Mucosa of descending colon (tissue), 3 donors: ENCODE results near the gene NOL7. TPM values are rescaled to one million over a fixed set of nuclear protein-coding genes. Genes with fewer than 3 reads are reported as not detected.

ENCODE experiments used
- ATAC-seq: fragments of 200-7000 bp; cut with Tn5 transposase; one replicate; pipeline ENCODE4 v1.9.1; 2020; ENCODE audit warnings: mild to moderate bottlenecking, moderate library complexity
- DNase-seq, 3 donors: peaks; one replicate each; pipeline ENCODE4 v3.0.0-alpha.2; 2020
- H3K36me3 ChIP-seq: fragments of 200-600 bp; one replicate; pipeline ENCODE4 v1.8.0; 2021; ENCODE audit warnings: low read depth, mild to moderate bottlenecking
- H3K4me1 ChIP-seq: fragments of 200-600 bp; one replicate; pipeline ENCODE4 v1.8.0; 2021; ENCODE audit warnings: low read depth, mild to moderate bottlenecking
- H3K4me3 ChIP-seq: fragments of 200-600 bp; one replicate; pipeline ENCODE4 v1.8.0; 2021; ENCODE audit warnings: mild to moderate bottlenecking
- H3K9me3 ChIP-seq: fragments of 200-600 bp; one replicate; pipeline ENCODE4 v1.8.0; 2021; ENCODE audit warnings: mild to moderate bottlenecking
- CTCF ChIP-seq: fragments of 200-600 bp; IDR thresholded peaks from one replicate; pipeline ENCODE4 v1.8.0; 2022; ENCODE audit warnings: antibody characterized with exemption, mild to moderate bottlenecking
- intact Hi-C, 2 donors: fragments of 100-400 bp; cut with DNase I in 1 of 2; cut with micrococcal nuclease in 1 of 2; formaldehyde crosslinking; loops; one replicate each; pipeline versions ENCODE4 v1.11.0 to v1.11.1; 2022; cut with DNase I, micrococcal nuclease
- total RNA-seq, 3 donors: library from RNA; stranded (reverse); fragmentation: NEBNext Ultra II Directional in 2 of 3; extraction: Animal tissue kit (Norgen Biotek cat#: 25700) in 2 of 3; gene quantifications; one replicate each; pipeline versions ENCODE4 v1.2.1 to v1.2.4, GENCODE V29; 2021 to 2023
- donor health status: DM: no; HTN: no; CAD: no; lungs with moderate emphysema.
- donor health status: DM: no; HTN: no; CAD: no.
- donor health status: DM: no; HTN: yes; CAD: no.

Gene NOL7
- total RNA-seq, 3 donors from 2014 or later, result 47.4 to 53.9 (median 49.0) TPM

DNA sequence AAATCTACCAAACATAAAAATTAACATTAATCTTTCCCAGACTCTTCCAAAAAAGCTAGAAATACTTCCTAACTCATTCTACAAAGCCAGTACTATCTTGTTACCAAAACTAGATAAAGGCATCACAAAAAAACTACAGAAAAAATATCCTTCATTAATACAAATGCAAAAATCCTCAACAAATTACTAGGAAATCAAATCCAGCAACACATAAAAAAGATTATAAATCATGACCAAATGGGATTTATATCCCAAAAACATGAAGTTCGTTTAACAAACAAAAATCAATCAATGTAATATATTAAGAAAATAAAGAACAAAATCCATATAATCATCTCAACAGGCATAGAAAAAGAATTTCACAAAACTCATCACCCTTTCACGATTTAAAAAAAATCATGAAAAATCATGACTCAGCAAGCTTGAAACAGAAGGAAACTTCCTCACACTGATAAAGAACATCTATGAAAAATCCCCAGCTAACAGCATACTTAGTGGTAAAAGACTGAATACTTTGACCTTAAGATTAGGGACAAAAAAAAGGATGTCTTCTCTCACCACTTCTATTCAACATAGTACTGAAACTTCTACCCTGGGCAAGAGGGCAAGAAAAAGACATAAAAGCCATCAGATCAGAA lies 53.3 kb downstream of the NOL7 start:
- no peaks in the 10 kb centered on the region for H3K9me3 ChIP-seq
- no peak for TF ChIP-seq CTCF
- no peak overlapping the region for H3K4me3 ChIP-seq
- H3K36me3 ChIP-seq, result no peaks in the 10 kb centered on the region
- DNase-seq (no peak), ATAC-seq (no peak)
- H3K4me1 ChIP-seq, result peaks cover 7% of the 10 kb centered on the region
- intact Hi-C loops, result no loop called here

DNA sequence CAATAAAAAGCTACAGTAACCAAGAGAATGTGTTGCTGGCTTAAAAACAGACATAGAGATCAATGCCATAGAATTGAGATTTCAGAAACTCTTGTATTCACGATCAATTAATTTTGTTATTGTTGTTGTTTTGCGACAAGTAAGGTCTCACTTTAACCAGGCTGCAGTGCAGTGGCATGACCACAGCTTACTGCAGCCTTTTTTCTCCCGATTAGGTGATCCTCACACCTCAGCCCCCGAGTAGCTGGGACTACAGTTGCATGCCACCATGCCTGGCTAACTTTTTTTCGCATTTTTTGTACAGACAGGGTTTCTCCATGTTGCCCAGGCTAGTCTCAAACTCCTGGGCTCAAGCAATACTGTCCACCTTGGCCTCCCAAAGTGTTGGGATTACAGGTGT lies 54.3 kb downstream of the NOL7 start:
- Histone ChIP-seq H3K36me3 (no peaks in the 10 kb centered on the region), H3K4me3 (no peak overlapping the region), H3K9me3 (no peaks in the 10 kb centered on the region), H3K4me1 (peaks cover 7% of the 10 kb centered on the region)
- ATAC-seq (no peak), DNase-seq (no peak)
- TF ChIP-seq CTCF, result no peak
- intact Hi-C loops, result no loop called here

Other genes starting within 250 kb of the NOL7 start
- gene GFOD1, start 127.7 kb upstream of the NOL7 start, total RNA-seq, result 10 to 100 TPM; 10.4 to 22.4 (median 13.2) TPM
- 10 to 100 TPM; 15.9 to 21.1 (median 16.5) TPM for gene SIRT5, start 40.7 kb upstream of the NOL7 start, total RNA-seq
- 10 to 100 TPM; 33.4 to 58.4 (median 38.7) TPM for gene RANBP9, start 96.5 kb downstream of the NOL7 start, total RNA-seq
- gene MCUR1, start 199.2 kb downstream of the NOL7 start, total RNA-seq, result 10 to 100 TPM; 26.2 to 45.4 (median 33.6) TPM